HG03378 (cell line): ENCODE data around the gene DGCR6.
"Not testable (repeated sequence)": the region's sequence is repeated elsewhere in the genome, so short reads cannot be mapped to it uniquely, and the experiment has no call there.

Source experiments
- ATAC-seq: cut with Tn5 transposase; IDR thresholded peaks from one replicate; pipeline ENCODE4 v1.9.1; 2021; ENCODE audit warnings: mild to moderate bottlenecking, moderate library complexity; ENCODE audit not compliant: unreplicated experiment

DGCR6 gene

DNA sequence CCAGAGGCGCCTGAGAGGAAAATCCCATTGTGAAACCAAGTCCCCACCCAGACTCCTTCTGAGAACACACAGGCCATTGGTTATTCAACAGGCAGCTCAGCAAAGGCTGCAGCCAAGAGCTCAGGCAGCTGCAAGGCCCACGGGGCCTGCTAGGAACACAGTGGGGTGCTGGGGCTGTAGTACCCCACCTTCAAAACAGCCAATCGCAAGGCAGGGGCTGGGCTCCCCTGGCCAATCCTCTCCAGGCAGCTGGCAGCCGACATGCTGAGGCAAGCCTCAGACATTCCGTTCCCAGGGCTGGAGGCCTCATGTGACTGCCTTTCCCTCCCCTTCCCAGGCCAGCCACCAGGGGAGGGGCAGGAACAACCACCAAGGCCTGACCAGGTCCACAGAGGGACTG is 23.3 kb downstream of the DGCR6 start:
- no peak for ATAC-seq

DNA sequence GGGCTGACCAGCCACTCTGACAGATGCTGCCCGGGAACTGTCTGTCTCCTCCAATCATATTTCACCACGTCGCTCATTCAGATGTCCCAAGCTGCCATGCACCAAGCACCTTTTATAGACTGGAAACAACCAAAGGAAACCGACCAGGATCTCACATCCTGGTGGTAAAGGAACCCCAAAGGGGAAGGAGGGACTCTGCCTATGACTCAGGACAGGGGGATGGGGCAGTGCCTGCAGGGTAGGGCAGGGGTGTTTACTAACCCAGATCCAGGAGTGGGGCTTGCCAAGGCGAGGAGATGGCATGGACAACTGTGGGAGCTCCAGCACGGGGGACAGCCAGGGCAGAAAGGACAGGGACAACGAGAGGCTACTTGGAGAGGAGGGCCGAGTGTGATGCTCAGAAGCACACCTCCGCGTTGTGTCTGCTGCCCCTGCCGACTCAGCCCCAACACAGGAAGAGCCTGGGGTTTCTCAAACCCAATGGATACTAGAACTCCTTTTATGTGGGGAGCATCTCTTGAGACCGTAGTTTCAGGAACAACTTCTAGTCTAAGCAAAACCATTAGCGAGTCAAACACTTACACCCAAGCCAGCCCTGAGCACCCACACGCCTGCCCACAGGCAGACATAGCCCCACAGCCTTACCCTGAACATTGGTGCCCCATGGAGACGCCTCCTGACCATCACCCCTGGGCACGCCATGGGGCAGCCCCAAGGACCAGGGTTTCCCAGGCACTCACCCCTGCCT is 26.0 kb downstream of the DGCR6 start:
- no peak for ATAC-seq

DNA sequence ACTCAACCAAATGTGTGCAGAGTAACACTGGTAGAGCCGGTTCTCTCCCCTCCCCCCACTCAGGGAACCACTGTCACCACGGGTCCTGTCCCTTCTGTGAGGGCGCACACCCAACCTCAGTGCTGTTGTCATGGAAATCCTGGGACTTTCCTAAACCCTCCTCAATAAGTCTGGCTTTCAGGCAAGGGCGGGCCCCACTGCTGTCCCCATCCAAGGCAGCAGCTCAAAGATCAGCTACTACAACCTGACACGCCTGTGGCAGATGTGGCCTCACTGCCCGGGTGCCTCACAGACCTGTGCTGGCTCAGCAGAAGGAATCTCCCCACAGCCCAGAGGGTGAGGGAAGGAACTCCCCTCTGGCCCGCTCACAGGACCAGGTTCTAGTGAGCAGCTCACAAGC is 27.8 kb downstream of the DGCR6 start:
- ATAC-seq, result no peak

DNA sequence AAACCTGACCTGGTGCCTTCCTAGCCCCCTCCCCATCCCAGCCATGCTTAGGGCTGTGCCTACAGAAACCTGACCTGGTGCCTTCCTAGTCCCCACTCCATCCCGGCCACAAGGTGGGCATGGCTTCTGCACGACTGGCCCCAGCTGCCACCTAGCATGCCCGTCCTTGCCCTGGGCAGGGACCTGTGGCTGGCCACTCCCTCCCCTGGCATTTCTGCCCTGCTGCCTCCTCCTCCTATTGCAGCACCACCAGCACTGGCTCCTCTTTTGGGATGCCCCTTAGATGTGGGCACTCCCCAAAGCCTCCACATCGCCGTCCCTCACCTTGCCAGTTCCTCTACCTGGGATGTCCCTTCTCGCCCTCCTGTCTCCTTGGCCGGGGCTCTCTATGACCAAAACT is 28.6 kb downstream of the DGCR6 start:
- ATAC-seq, result not testable (repeated sequence)

DNA sequence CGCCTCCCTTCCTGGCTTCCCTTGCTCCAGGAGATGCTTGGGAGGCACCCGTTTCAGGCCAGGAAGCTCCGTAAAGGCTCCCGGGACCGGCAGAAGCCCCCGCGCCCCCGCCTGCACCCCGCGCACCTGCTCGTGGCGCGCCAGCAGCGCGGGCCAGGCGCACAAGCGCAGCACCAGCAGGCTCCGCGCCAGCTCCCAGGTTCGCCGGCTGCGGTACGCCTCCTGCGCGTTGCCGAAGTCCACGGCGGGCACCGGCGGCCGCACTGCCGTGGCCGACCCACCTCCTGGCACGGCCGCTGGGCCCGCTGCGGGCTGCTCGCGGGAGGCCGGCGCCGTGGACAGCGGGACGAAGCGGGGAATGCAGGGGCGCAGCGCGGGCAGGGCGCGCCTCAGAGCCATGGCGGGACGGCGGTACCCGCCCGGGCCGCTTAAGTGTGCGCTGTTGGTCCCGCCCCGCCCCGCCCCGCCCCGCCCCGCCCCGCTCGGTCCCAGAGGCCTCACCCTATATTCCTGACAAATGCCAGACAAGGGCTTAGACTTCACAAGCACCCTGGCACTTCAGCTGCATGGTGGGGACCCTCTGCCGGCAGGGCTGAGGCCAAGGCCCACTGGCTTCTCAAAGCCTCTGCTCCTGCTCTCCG is 29.9 kb downstream of the DGCR6 start, which contains the start of gene PRODH:
Gene PRODH, minus strand, starts transcription at position 405 of the 641 bp plus-strand sequence. Its CDS starts 6 bp downstream, at position 399.
- no peak for ATAC-seq

DNA sequence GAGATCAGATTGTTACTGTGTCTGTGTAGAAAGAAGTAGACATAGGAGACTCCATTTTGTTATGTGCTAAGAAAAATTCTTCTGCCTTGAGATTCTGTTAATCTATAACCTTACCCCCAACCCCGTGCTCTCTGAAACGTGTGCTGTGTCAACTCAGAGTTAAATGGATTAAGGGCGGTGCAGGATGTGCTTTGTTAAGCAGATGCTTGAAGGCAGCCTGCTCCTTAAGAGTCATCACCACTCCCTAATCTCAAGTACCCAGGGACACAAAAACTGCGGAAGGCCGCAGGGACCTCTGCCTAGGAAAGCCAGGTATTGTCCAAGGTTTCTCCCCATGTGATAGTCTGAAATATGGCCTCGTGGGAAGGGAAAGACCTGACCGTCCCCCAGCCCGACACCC is 32.6 kb downstream of the DGCR6 start:
- ATAC-seq, result not testable (repeated sequence)

DNA sequence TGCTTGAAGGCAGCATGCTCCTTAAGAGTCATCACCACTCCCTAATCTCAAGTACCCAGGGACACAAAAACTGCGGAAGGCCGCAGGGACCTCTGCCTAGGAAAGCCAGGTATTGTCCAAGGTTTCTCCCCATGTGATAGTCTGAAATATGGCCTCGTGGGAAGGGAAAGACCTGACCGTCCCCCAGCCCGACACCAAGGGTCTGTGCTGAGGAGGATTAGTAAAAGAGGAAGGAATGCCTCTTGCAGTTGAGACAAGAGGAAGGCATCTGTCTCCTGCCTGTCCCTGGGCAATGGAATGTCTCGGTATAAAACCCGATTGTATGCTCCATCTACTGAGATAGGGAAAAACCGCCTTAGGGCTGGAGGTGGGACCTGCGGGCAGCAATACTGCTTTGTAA is 41.0 kb downstream of the DGCR6 start:
- ATAC-seq, result not testable (repeated sequence)

DNA sequence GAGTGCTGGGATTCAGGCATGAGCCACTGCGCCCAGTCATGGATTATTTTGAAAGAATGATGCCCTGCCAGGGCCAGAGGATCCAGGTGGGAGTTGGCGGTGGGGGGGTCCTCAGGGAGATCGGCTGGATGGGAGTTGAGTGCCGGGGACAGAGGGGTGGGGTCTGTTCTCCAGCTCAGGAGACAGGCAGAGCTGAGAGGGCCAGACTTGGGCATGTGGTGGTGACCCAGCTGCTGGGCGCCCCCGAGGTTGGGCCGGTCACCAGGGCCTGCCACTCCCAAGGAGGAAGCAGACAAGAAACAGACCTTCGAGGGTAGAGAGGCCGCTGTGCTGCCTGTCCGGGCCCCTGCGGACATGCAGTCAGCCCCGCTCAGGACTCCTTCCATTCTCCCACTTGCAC is 41.8 kb downstream of the DGCR6 start:
- no peak for ATAC-seq

DNA sequence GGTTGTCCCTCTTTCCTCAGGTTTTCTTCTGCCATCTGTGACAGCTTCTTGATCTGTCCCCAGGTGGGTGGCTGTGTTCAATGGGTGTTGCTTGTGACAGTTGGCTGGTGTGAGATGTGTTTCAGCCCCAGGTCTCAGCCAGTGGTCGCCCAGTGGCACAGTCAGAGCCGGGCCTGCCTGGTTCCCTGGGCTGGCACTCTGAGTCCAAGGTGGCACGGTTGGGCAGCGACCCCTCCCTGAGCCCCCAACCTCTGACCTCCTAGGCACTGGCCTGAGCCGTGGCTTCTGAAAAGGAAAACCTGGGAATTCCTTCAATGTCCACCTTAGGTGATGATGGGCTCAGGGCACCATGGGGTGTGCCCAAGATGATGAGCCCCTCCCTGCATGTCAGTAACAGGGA is 44.0 kb downstream of the DGCR6 start:
- ATAC-seq, result no peak

DNA sequence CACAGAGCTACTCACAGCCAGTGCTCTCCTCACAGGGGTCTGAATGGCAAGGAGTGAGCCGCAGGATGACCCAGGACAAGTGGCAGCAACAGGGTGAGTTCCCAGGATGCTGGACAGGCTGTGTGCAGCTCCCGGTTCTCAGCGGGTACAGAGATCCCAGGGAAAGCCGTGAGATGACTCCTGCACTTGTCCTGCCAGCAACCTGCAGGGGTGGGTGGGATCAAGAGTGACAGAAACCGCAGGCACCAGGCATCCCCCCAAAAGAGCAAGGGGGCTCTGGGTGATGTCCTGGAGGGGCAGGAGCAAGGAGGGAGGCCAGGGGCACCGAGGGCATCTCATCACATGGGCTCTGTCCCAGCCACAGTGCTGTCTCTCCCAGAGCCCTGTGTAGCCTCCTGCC is 45.9 kb downstream of the DGCR6 start:
- no peak for ATAC-seq

DNA sequence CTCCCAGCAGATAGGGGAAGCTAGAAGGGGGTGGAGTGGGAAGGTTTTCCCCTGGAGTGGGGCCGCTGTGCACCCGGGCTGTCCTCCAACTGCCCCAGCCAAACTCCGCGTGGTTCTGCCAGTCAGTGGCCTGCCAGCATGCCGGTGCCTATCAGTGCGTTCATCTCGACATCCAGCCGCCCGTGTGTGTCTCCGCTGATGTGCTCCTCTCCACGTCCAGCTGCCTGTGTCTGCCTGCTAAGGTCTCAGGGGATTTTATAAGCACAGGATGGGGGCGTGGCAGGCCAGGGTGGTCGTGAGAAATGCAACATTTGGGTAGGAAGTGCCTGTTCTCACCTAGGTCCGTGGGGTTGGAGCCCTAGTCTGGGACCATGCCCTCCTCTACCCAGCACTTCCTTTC is 47.0 kb downstream of the DGCR6 start:
- not testable (repeated sequence) for ATAC-seq

DNA sequence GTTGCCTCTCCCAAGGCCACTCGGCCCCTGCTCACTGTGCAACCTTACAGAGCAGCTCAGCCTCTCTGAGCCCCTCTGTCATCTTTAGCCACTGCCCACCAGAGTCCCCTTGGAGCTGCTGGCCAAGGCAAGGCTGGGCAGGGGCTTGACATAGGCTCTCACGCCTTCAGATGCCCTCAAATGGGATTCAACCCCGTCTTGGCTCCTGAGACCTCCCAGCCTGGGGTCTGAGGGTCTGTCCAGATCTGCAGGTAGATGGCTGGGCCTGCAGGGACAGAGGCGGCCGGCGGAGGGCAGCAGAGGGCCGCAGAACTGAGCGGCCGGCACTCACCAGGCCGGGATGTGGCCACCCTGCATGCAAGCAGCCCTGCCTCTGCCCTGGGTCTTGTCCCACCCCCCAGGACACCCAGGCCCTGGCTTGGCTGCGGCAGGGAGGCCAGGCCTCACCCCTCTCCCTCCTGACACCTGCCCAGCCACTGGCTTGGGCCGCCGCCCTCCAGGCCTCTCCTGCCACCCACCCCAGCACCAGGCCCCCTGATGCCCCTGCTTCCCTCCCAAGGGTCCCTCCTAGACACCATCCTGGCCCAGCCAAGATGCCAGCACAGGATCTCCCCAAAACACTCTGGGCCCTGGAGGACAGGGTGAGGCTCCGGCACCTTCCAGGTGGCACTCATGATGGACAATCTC is 48.3 kb downstream of the DGCR6 start:
- ATAC-seq, result not testable (repeated sequence)

DNA sequence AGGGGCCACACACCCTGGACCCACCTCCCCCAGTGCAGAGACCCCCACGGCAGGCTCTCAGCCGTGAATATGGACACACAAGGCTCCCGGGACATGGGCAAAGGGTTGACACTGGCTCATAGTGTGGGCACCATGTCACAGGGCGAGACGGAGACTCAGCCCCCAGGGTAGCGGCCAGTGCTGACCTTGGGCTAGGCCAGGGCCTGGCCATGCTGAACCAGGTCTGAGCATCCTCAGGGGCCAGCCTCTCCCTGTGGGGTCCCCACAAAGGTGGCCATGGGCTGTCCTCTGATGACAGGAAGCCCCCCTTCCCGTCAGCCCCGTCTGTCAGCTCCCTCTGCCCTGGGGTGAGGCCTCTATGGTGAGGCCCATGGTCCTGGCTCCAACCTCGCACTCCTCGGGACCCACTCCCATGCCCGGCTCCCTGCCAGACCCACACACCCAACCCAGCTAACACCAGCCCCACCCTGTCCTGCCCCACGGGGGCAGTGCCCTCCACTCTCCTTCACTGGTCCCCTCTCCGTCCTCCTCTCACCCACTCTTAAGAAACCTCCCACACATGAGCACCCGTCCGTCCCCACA is 49.0 kb downstream of the DGCR6 start:
- ATAC-seq, result no peak

DNA sequence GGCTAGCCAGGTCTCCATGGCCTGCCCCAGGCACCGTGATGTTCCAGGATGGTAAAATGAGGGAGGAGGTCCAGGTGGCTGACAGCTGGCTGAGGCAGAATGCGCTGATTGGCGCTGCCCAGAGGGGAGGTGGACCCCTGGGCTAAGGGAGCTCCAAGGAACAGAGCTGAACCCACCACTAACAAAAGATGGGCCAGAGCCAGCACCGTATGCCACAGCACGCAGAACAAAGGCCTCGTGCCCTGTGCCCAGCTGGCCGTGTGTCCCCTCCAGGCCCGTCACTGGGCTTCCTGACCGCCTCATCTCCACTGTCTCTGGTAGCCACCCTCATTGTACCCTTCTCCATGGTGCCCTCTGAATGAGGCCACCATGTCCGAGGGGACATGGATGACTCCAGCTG is 49.6 kb downstream of the DGCR6 start:
- no peak for ATAC-seq

DNA sequence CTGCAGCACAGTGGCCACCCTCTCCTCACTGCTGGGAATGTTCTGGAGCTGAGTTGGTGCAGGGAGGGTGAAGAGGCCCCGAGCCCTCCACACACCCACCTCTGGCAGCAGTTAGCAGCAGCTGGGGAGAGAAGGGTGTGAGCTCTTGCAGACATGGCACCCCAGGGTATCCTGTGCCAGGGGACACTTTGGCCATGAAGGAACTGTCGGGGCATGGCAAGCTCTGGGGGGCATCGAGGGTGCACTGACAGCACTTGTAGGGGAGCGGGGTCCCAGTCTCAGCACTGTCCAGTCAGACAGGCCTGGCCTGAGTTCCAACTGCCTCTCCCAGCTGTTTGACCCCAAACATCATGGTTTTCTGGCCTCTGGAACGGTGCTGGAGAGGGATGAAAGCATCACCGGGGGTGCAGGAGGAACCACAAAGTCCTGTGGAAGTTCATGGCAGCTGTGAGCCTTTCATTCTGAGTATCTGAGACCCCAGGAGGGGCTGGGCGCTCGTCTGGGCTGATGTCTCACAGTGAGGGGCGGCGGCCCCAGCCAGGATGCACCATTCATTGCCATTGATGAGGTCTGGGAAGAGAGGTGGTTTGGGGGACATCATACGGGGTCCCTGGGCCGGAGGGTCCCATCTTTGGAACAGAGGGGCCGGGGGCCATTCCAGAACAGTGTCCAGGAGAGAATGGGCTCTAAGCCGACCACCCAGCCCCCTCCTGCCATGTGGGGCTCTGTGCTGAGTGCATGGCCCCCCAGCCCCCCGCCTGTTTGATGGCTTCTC is 50.2 kb downstream of the DGCR6 start:
- ATAC-seq, result not testable (repeated sequence)

DNA sequence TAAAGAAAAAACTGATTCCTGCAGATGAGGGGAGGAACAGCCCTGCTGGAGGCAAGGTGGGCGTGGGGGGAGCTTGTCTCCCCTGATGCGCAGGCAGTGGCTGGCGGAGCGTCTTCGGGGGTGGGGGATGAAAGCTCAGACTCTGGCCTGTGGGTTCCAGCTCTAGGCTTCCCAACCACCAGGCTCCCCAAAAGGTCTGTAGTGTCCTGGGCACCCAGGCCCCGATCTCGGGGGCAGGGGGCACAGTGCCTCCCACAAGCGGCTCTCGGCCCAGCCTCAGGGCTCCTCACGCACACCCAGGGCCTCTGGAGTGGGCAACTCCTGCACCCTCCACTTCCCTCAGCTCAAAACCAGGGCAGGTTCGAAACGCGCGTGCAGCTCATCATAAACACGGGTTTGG is 50.8 kb downstream of the DGCR6 start:
- not testable (repeated sequence) for ATAC-seq

DNA sequence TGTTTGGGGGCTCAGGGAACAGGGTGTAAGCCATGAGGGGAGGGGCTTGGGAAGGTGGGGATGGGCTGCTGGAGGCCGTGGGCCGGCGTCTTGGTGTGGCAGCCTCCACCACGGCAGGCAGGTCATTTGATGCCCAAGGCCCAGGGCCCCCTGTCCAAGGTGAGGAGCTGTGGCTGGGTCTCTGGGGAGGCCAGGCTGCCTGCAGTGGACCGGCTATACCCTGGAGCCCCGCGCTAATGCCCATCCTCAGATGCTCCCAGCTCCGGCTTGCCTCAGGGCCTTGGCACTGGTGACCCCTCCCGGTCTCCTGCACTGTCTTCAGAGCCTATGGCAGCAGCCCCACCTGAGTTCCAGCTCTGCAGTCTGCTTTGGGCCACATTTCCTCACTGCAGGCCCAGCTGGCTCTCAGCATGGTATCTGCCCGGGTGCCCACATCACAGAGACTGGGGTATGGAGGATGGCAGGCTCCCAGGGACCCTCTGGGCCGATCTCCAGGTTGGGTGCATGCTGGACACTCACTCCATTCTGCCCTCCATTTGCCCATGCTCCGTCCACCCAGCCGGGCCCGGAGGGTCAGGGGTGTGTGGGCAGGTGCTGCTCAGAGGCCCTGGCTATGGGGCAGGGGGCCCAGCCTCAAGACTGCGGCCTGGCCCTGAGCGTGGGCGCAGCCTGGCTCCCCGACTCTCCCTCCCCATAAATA is 51.7 kb downstream of the DGCR6 start:
- ATAC-seq, result not testable (repeated sequence)

DNA sequence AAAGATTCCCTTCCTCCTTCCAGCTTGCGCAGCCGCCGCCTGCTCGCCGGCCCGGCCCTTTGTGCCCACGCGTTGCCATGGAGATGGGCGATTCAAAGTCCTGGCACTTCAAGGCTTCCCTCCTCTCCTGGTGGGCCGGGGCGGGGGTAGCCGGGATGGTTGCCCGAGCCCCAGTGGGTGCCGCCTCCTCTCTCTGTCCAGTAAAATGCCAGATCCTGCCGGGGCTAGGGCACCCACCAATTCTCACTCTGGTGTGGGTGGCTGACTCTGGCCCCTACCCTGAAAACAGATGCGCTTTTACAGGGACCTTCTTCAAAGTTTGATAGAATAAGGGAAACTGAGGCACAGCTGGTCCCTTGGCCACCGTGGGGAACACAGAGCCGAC is 52.2 kb downstream of the DGCR6 start:
- not testable (repeated sequence) for ATAC-seq

DNA sequence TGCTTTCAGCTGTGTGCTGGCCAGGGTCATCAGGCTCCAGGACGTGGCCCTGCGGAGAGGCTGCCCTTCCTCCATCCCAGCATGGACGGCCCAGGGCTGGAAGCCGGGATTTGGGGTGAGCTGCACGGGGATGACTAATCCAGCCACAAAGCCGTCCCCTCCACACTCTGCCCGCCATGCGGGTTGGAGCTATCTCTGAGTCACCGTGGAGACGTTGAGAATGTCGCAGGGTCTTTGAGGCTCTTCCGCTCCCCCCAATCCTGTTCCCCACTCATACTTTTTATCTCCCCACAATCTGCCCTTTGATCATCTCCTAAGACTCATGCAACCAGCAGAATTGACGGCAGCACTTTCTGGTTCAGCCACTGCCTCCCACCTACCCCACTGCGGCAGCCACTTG is 52.6 kb downstream of the DGCR6 start:
- not testable (repeated sequence) for ATAC-seq

DNA sequence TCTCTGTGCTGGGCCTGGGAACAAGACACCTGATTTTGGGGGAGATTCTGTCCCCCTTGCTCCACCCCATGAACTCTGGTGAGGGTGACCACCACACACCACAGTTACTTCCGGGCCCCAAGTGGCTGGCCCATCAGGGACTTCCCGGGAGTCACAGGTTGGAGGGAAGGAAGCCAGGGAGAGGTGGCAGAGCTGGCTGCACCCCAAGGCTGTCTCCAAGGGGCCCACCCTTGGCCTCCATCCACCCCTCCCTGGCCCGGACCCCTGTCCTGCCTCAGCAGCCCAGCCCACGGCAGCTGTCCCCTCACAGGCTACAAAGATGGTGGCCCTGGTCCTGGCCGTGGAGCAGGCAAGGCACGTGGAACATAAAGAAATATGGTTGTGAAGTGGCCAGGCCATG is 53.1 kb downstream of the DGCR6 start:
- ATAC-seq, result not testable (repeated sequence)
